Neural progenitor cell (in vitro differentiated cells): ENCODE data around the gene PLVAP.

ENCODE experiments used
- EZH2 ChIP-seq: fragments of 200-600 bp; sonication (generic); IDR thresholded peaks from 2 replicates; pipeline ENCODE4 v1.6.1; 2017; ENCODE audit warnings: antibody characterized with exemption, mild to moderate bottlenecking, moderate library complexity
- EZH2phosphoT487 ChIP-seq: fragments of 200-600 bp; sonication (generic); IDR thresholded peaks from 2 replicates; pipeline ENCODE4 v1.6.1; 2017; ENCODE audit warnings: antibody characterized with exemption
- TF ChIP-seq, protein P1 (sequence below): fragments of 200-600 bp; sonication (generic); IDR thresholded peaks from 2 replicates; pipeline ENCODE4 v1.5.1; 2017; ENCODE audit warnings: antibody characterized with exemption, mild to moderate bottlenecking

DNA sequence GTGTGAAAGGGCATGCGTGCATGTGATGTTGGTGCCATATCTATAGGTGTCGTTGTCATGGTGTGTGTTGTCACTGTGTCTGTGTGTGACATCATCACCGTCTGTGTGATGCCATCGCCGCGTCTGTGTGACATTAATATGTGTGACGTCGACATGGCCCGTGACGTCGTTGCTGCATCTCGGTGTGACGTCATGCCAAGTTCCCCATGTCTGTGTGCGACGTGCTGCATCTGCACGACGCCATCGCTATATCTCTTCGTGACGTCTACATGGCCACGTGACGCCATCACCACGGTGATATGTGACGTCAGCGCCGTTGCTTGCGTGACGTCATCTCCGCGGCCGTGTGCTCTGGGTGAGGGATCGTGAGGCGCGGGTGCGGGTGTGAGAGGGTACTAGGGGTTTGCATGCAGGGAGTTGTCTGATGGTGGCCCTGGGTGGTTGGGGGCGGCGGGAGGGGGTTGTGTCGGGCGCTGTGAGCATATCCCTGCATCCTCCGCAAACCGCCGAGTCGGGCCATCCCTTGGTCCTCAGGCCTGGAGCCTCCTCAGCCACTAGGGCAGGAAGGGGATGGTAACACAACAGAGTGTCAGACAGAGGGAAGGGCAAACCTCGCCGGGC, 25.2 kb downstream of the PLVAP start:
- TF ChIP-seq, protein P1, sequence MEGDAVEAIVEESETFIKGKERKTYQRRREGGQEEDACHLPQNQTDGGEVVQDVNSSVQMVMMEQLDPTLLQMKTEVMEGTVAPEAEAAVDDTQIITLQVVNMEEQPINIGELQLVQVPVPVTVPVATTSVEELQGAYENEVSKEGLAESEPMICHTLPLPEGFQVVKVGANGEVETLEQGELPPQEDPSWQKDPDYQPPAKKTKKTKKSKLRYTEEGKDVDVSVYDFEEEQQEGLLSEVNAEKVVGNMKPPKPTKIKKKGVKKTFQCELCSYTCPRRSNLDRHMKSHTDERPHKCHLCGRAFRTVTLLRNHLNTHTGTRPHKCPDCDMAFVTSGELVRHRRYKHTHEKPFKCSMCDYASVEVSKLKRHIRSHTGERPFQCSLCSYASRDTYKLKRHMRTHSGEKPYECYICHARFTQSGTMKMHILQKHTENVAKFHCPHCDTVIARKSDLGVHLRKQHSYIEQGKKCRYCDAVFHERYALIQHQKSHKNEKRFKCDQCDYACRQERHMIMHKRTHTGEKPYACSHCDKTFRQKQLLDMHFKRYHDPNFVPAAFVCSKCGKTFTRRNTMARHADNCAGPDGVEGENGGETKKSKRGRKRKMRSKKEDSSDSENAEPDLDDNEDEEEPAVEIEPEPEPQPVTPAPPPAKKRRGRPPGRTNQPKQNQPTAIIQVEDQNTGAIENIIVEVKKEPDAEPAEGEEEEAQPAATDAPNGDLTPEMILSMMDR: no peak
- TF ChIP-seq EZH2 (no peak), EZH2phosphoT487 (no peak)
